SK-N-SH treated with all-trans-retinoic acid at 6 μM for 48 hours (cell line): Measurements from ENCODE around the gene BAG3.

Experiments
- CREB5 ChIP-seq: fragments of 250-450 bp; sonication (Bioruptor Pico); IDR thresholded peaks from 2 replicates; pipeline ENCODE4 v1.5.1; 2020; ENCODE audit warnings: low read depth, mild to moderate bottlenecking, moderate library complexity
- GLIS3 ChIP-seq: fragments of 250-450 bp; sonication (Bioruptor Pico); IDR thresholded peaks from 2 replicates; pipeline ENCODE4 v1.5.0; 2020; ENCODE audit warnings: mild to moderate bottlenecking, moderate library complexity
- SNAI2 ChIP-seq: fragments of 250-450 bp; sonication (Bioruptor Pico); IDR thresholded peaks from 2 replicates; pipeline ENCODE4 v1.5.0; 2020; ENCODE audit warnings: mild to moderate bottlenecking, moderate library complexity
- ZNF8 ChIP-seq: fragments of 450-650 bp; formaldehyde crosslinking; IDR thresholded peaks from 2 replicates; pipeline ENCODE4 v1.5.0; 2020; ENCODE audit warnings: mild to moderate bottlenecking, moderate library complexity

GRCh38 chr10:119723624-119724023 is 72.4 kb downstream of the BAG3 start:
- TF ChIP-seq ZNF8 (CRISPR knock-in tag) (no peak), GLIS3 (CRISPR knock-in tag) (no peak), CREB5 (CRISPR knock-in tag) (no peak), SNAI2 (CRISPR knock-in tag) (no peak)
